ENCODE data around the gene ASTN2. TPM values are rescaled to one million over a fixed set of nuclear protein-coding genes. Genes with fewer than 3 reads are reported as not detected.

The ASTN2 gene
- total RNA-seq, 1 experiment from 2014 or later = 4.8 TPM

DNA sequence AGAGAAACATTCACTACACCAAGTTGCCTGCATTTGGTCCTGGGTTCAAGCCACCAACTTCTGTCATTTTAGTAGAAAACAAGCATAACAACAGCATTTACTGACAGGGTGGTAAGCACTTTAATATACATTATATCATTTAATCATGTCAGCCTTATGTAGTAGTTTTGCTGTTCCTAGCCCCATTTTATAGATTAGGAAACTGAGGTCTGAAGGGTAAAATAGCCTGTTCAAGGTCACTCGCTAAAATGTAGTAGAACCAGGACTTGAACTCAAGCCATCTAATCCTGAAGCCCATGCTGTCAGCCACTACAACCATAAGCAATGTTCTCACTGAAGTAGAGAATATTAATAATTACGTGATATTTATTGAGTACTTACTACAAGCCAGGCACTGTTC is 787.4 kb downstream of the ASTN2 start:
- CTCF ChIA-PET = no interaction called here
- ATAC-seq (no peak), DNase-seq (ENCODE audit: low read depth, low spot score) (no peak)
- Histone ChIP-seq H3K9ac (ENCODE audit: low read length) (no peak overlapping the region), H3K27me3 (ENCODE audit: insufficient read depth, low read length) (no peaks in the 10 kb centered on the region), H4K20me1 (ENCODE audit: insufficient read depth) (no peaks in the 10 kb centered on the region), H3K36me3 (ENCODE audit: control insufficient read depth in 1 of 2, insufficient read depth in 2 of 2, low read length in 2 of 2) (no peaks in the 10 kb centered on the region), H3K9me3 (ENCODE audit: control insufficient read depth in 1 of 2, insufficient read depth in 1 of 2, low read depth in 1 of 2, low read length in 2 of 2) (no peaks in the 10 kb centered on the region), H3K79me2 (ENCODE audit: insufficient read depth, low read length) (no peaks in the 10 kb centered on the region), H3K4me3 (replicated peaks in 1 of 2; ENCODE audit: low read depth in 1 of 2, low read length in 2 of 2) (no peak overlapping the region), H3K4me2 (ENCODE audit: low read length) (no peak overlapping the region), H3K4me1 (ENCODE audit: control insufficient read depth in 1 of 2, insufficient read depth in 2 of 2, low read length in 2 of 2) (no peaks in the 10 kb centered on the region), H2AFZ (ENCODE audit: low read depth, low read length, poor library complexity, severe bottlenecking) (no peak overlapping the region), H3K27ac (ENCODE audit: low read depth, low read length) (no peak overlapping the region), H3K9me2 (ENCODE audit: insufficient read depth) (no peaks in the 10 kb centered on the region)
- POLR2A ChIA-PET = no interaction called here
- TF ChIP-seq EZH2phosphoT487 (IDR thresholded peaks at IDR 0.05; ENCODE audit: borderline replicate concordance) (no peak), EGR1 (IDR thresholded peaks at IDR 0.05; ENCODE audit: low read depth) (no peak)
- no TSS peak for BruUV-seq (replicated peaks)
- RAD21 ChIA-PET (ENCODE audit: low non-redundant PET in 1 of 2, low total read pairs in 2 of 2, uncharacterized antibody in 2 of 2, unreplicated experiment in 2 of 2) = no interaction called here
- intact Hi-C loops (cut with micrococcal nuclease) = no loop called here

DNA sequence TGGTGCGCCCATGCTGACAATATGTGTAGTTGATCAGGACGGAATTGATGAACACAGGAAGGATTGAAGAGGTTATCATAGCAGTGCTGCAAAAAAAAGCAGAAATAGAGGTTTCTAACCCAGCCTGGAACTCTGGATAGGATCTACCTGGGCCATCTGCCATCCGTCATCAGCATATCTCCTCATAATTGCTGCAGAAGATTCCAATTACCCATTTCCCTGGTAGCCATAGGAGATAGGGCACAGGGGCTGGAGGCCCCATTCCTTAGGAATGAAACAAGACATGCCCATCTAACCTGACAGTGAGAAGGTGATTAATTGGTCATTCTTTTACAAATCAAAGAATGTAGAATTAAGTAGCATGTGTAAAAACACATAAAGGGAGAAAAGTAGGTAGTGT is 788.1 kb downstream of the ASTN2 start:
- Histone ChIP-seq H3K27me3 (ENCODE audit: insufficient read depth, low read length) (no peaks in the 10 kb centered on the region), H3K9ac (ENCODE audit: low read length) (no peak overlapping the region), H3K36me3 (ENCODE audit: control insufficient read depth in 1 of 2, insufficient read depth in 2 of 2, low read length in 2 of 2) (no peaks in the 10 kb centered on the region), H4K20me1 (ENCODE audit: insufficient read depth) (no peaks in the 10 kb centered on the region), H3K9me3 (ENCODE audit: control insufficient read depth in 1 of 2, insufficient read depth in 1 of 2, low read depth in 1 of 2, low read length in 2 of 2) (no peaks in the 10 kb centered on the region), H3K4me2 (ENCODE audit: low read length) (no peak overlapping the region), H3K4me1 (ENCODE audit: control insufficient read depth in 1 of 2, insufficient read depth in 2 of 2, low read length in 2 of 2) (no peaks in the 10 kb centered on the region), H2AFZ (ENCODE audit: low read depth, low read length, poor library complexity, severe bottlenecking) (no peak overlapping the region), H3K27ac (ENCODE audit: low read depth, low read length) (no peak overlapping the region), H3K79me2 (ENCODE audit: insufficient read depth, low read length) (no peaks in the 10 kb centered on the region), H3K4me3 (replicated peaks in 1 of 2; ENCODE audit: low read depth in 1 of 2, low read length in 2 of 2) (no peak overlapping the region), H3K9me2 (ENCODE audit: insufficient read depth) (no peaks in the 10 kb centered on the region)
- TF ChIP-seq POLR2A (IDR thresholded peaks at IDR 0.05; ENCODE audit: borderline replicate concordance, extremely low read depth, insufficient read depth, insufficient read length) = no peak
- no peak for TF ChIP-seq CBX3 (IDR thresholded peaks at IDR 0.05; ENCODE audit: low read depth)
- TF ChIP-seq, protein P1, sequence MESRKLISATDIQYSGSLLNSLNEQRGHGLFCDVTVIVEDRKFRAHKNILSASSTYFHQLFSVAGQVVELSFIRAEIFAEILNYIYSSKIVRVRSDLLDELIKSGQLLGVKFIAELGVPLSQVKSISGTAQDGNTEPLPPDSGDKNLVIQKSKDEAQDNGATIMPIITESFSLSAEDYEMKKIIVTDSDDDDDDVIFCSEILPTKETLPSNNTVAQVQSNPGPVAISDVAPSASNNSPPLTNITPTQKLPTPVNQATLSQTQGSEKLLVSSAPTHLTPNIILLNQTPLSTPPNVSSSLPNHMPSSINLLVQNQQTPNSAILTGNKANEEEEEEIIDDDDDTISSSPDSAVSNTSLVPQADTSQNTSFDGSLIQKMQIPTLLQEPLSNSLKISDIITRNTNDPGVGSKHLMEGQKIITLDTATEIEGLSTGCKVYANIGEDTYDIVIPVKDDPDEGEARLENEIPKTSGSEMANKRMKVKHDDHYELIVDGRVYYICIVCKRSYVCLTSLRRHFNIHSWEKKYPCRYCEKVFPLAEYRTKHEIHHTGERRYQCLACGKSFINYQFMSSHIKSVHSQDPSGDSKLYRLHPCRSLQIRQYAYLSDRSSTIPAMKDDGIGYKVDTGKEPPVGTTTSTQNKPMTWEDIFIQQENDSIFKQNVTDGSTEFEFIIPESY (IDR thresholded peaks at IDR 0.05; ENCODE audit: extremely low read depth, insufficient replicate concordance, low read length) = no peak
- no peak for TF ChIP-seq SRF (IDR thresholded peaks at IDR 0.05; ENCODE audit: low read depth)
- no peak for TF ChIP-seq FOSL1 (IDR thresholded peaks at IDR 0.05; ENCODE audit: low read depth)
- TF ChIP-seq, protein P2, sequence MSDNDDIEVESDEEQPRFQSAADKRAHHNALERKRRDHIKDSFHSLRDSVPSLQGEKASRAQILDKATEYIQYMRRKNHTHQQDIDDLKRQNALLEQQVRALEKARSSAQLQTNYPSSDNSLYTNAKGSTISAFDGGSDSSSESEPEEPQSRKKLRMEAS (IDR thresholded peaks at IDR 0.05) = no peak
- TF ChIP-seq CEBPB (IDR thresholded peaks at IDR 0.05; ENCODE audit: low read depth) = no peak
- no peak for TF ChIP-seq TCF7L2 (IDR thresholded peaks at IDR 0.05; ENCODE audit: borderline replicate concordance, extremely low read depth, insufficient read depth, insufficient read length)
- BruUV-seq (replicated peaks) = no TSS peak
- CTCF ChIA-PET = no interaction called here
- RAD21 ChIA-PET (ENCODE audit: low non-redundant PET in 1 of 2, low total read pairs in 2 of 2, uncharacterized antibody in 2 of 2, unreplicated experiment in 2 of 2) = no interaction called here
- intact Hi-C loops (cut with micrococcal nuclease) = no loop called here
- no peak for ATAC-seq
- DNase-seq (ENCODE audit: low read depth, low spot score) = no peak
- POLR2A ChIA-PET = no interaction called here
